Measurements from ENCODE around the gene STXBP6. TPM values are rescaled to one million over a fixed set of nuclear protein-coding genes. Genes with fewer than 3 reads are reported as not detected.

The STXBP6 gene
- total RNA-seq, 1 donor from 2014 or later, result 4.9 TPM

DNA sequence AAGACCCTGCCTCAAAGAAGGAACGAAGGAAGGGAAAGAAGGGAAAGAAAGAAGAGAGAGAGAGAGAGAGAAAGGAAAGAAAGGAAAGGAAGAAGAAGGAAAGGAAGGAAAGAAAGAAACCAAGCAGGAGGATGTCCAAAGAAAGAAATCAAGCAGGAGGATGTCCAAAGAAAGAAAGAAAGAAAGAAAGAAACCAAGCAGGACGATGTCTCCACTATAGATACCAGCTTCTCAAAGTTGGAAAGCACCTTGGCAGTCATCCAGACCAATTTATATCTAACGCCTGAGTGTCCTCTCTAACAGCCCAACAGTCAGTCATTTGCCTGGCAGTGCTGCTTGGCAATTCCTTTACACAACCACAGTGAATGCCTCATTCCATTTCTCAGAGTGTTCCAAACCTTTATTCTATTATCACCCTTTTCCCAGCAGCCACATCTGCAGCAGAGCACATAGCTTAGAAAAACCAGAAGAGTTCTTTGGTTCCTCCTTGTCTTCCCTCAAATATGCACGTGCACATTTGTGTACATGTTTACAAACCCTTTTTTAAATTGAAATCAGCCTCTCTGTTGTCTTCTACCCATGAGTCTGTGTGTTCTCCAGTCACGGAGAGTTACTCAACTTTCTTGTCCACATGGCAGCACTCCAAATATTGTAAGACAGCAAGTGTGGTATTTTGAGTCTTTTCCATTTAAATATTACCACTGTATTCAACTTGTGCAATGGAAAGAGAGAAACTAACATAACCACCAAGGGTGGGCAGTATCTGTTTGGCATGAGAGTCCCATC is 138.4 kb downstream of the STXBP6 start:
- DNase-seq, result no peak

DNA sequence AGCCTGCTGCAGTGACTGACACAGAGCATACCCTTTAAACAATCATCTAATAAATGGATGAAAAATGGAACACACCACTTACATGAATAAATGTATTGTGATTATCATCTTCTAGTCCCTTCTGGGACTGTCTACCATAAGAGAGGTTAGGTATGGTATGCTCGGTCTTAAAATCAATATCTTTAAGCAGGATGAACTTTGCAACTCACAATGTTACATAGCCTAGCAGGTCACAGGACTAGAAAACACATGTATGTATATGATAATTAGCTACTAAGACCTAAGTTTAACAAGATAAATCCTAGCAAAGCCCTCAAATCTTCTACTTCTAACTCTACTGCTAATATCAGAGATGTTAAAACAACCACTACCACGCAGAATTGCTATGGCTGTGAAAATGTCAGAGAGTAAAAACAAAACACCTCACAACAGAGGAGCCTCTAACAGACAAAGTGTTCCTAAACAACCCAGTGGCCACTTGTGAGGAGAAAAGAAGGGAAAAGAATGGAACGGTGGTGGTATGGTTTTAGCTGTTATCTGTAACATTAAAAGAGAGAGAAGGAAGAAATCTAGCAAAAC is 139.4 kb downstream of the STXBP6 start:
- no peak for DNase-seq

DNA sequence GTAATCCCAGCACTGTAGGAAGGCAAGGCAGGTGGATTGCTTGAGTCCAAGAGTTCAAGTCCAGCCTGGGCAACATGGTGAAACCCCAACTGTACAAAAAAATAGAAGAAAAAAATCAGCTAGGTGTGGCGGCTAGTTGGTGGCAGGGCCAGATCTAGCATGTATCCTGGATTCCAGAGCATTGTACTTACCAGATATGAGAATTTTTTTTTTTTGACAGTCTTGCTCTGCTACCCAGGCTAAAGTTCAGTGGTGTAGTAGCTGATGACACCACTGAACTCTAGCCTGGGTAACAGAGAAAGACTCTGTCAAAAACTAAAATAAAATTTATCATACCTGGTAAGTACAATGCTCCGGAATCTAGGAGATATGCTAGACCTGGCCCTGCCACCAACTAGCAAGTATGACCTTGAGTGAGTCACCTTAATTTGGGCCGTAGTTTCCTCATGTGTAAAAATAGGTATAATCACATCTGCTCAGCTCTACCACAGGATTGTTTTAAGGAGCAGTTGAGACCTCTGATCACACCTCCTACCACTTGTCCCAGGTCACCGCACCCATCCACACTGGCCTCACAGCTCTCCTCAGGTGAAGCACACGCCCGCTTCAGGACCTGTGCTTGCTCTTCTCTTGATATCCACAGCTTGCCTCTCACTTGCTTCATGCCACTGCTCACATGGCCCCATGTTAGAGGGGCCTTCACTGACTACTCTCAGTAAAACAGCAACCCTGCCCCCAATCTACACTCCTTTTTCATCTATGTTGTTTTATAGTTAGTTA is 140.2 kb downstream of the STXBP6 start:
- no peak for DNase-seq

DNA sequence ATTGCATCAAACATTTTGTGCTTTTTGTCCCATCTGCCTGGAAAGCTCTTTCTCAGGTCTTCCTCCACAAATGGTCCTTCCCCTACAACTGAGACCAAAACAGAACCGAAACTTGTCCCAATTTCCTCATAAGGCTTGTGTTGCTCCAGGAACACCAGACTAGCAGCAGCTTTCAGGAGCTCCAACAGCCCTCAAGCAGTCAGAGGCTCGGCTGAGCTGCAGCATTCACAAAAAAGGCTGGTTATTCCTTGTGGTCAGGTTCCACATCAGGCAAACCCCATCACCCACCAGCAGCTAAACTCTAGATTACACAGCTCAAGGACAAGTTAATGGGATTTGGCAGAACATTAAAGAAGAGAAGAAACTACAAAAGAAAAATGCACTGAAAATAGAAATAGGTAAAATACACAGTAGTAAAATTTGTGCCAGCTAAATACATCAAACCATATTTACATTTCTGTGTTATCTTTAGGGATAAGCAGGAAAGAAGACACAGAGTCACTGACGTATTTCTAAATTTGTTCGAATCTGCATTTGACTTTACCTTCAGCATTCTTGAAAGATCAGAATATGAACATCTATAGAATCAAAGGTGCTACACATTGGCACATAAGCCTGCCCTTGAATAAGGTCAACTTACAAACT is 141.2 kb downstream of the STXBP6 start:
- no peak for DNase-seq

DNA sequence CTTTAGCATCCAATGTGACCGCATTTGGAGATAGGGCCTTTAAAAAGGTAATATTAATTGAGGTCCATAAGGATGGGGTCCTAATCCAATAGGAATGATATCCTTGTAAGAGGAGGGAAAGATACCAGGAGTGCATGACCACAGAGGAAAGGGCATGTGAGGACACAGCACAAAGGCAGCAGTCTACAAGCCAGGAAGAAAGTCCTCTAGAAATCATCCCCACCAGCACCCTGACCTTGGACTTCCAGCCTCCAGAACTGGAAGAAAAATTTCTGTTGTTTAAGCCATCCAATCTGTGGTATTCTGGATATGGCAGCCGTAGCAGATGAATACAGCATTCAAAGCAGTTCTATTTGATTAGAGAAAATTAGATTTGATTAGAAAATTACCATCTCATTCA is 145.4 kb downstream of the STXBP6 start:
- no peak for DNase-seq

DNA sequence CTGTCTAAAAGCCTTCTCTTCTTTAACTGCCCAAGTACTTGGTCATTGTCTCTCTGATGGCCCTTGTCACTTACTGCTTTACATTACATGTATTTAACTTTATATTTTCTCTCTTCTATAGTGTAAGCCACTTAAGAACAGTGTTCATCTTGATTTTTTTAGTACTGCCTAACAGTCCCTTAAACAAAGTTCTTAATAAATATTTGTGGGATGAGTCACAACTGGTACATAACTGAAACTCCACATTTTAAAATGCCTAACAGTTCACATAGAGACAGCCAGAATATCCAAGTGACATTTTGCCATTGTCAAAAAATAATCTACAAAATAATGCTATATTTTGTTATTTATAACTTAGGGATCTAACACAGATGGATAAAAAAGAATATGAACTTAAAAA is 146.6 kb downstream of the STXBP6 start:
- DNase-seq, result no peak

DNA sequence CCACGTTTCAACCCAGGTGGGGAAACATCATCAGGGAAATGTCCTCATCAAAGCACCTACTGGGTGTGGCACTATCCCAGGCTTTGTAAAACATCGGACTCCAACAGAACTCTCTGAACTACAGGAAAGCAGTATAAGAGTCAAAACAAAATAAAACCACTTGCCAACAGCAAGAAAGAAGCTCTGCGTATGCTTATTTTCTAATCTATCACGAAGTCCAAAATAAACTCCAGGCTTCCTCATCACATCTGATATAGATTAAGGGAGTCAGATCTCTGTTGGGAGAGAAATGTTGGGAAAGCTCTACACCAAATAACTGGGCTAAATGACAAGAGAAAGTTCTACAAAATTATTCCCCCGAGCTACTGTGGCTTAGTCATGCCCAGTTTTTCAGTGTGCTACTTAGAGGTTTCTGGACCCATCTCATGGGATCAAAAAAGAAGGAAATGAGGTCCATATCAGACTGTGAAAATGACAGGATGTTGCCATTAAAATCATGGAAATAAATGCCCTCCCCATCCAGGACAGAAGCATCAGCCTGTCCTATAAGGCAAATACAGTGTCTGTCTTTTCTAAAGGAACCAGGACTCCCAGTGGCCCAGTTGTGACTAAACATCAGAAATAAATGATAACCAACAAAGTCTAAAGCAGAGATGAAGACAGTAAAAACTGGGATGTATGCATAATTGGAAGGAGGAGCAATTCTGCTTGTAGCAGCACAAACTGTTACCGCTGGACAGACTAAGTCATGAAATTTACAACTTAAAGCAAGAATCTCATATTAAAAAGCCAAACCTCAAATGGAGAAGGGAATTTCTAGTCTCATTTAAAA is 149.5 kb downstream of the STXBP6 start:
- no peak for DNase-seq

DNA sequence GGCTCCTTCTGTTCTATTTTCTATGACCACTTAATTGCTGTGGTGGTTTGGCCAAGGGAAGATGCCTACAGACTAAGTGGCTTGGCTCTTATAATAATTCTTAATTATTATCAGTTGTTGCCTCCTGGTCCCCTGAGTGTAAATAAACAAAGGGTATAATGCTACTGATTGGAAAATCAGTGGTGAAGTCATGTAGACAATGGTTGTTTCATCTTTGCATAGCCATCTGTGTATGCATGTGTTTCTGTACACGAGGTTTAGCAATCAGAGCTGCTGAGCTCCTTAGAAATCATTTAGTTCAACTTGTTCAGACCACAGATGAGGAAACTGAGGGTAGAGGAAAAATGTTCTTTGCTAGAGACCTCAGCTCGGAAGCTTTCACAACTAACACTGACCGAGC is 152.2 kb downstream of the STXBP6 start:
- no peak for DNase-seq

DNA sequence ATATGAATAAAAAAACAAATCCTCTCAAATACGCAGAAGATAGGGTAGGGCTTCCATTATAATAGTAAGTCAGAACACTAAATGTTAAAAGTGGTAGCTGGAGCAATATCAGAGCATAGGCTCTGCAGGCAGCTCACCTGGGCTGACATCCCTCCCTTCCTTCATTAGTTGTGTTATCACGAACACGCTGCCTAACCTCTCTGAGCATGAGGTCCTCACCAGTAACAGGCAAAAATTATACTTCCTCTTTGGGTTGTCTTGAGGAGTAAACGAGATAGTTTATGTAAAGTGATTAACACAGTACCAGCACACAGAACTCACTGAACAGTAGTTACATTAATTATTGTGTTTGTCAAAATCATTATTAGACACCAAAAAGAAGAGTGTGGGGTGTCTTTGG is 154.3 kb downstream of the STXBP6 start:
- DNase-seq, result no peak

DNA sequence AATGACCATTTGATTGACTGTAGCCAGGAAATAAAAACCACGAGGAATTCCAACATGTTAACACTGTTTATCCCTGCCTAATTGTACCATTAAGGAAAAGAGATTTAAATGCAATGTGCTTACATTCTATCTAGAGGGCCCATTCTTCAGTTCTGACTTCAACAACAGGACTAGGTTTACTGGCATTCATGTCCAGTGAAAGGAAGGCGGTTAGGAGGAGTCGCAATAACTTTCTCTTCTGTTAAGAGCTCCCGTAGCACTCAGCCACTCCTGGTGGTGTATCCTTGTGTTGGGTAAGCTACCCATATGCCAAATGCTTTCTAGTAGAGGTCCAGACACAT is 154.7 kb downstream of the STXBP6 start:
- DNase-seq, result no peak

DNA sequence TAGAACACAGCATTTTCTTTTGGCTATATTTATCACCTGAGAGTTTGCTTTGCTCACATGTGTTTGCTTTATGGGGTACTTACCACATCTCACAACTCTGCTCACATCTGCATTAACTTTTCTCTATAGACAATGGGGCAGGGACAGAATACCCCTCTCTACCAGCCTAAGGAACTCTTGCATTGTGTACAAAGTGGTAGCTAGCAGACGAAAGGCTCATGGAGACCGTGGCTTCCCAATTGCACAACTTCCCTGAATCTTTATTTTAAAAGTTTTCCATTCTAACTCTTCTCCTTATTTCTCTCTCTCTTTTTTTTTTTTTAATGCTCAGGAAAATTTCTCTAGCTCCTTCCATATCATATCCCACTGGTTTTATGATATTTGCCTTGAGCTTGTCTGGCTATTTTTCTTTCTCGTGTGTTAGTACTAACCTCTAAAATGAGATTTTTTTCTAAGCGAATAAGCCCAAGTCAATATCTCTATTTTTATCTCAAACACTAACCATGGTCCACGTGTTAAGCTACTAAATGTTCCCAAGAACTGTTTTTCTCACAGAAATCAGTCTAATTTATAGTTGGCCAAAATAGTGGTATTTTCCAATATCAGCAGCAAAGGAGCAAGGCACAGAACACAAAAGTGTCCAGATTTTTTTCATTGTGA is 155.2 kb downstream of the STXBP6 start:
- no peak for DNase-seq

DNA sequence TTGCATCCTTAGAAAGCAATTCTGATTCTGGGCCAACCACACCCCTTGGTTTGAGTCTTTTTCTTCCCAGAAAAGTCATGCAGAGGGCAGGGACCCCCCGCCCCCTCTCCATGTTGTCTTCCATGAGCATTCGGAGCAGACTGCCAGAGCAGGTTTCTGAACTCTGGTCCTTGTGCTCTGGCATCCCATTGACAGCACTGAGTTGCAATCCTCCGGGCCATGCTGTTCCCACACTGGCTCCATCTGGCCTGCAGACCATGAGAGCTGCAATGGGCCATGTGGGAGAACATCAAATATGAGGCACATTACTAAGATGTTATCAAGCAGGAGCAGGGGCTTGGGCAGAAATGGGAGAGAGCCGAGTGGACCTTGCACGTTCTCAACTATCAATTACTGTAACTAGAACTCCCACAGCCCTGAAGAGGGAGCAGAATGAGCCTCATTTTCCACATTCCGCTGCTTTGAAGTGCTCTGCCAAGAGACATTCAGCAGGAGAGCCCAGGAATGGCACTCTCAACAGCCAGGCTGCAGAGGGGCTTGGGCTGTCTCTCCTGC is 157.4 kb downstream of the STXBP6 start:
- no peak for DNase-seq

DNA sequence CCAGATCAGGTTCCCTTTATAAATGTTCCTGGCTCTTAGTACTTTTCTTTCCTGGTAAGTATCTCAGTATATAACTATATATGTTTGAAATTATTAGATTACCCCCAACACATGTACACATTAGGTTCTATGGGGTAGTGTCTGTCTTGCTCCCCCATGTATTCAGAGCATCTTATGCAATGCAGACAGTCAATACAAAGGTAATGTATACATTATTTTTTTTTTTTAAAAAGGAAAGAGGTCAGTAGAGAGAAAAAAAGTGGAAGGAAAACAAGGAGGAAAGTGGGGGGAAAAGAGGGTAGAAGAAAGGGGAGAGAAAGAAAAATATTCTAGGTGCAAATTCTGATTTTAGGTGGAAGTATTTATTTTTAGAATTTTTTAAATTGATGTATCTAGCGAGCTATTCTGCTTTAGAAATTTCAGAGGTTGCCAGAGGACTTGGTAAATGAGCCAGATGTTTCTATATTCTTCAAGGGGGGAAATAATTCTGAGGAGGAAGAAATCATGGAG is 157.9 kb downstream of the STXBP6 start:
- DNase-seq, result no peak

DNA sequence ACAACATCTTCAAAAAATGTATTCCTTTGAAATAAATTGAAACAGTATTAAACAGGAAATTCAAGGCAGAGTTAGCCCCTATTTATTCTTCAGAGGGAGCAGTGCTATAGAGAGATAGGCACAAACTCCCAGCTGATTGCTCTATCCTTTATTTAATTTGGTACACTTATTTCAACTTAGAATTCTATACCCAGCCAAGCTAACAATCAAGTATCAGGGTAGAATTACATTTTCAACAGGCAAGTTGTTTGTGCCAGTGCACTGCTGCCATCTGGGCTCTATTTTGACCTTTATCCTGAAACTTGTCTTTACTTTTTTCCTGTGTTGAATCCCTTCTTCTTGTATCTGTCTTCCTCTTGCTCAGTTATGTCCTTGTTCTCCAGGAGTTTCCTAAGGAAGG is 159.2 kb downstream of the STXBP6 start:
- DNase-seq, result no peak

DNA sequence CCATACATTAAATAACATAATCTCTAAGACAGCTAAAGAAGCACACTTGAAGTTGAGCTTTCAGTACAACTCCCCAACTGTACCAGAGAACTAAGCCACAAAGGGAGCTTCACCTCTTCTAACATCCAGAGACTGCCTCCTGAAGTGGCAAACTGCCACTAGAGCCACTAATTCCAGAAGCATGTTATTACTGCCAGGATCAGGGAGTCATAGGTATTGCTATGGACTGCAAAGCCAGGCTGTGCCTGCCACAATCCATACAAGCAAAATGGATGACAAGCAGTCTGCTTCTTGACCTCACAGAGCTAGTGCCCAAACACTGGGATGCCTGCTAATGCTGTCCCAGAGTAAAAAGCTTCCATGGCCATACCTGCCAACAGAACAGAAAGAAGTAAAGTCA is 160.1 kb downstream of the STXBP6 start:
- no peak for DNase-seq

DNA sequence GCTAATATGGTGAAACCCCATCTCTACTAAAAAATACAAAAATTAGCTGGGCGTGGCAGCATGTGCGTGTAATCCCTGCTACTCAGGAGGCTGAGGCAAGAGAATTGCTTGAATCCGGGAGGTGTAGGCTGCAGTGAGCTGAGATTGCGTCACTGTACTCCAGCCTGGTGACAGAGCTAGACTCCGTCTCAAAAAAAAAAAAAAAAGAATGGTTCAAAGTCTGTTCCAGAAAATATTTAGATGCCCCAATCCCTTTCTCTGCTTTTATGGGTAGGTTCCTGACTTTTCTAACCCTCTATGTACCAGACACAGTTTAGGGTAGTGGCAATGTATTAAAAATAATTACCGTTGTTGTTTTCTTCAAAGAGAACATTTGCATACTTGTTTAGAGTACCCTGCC is 161.4 kb downstream of the STXBP6 start:
- no peak for DNase-seq

DNA sequence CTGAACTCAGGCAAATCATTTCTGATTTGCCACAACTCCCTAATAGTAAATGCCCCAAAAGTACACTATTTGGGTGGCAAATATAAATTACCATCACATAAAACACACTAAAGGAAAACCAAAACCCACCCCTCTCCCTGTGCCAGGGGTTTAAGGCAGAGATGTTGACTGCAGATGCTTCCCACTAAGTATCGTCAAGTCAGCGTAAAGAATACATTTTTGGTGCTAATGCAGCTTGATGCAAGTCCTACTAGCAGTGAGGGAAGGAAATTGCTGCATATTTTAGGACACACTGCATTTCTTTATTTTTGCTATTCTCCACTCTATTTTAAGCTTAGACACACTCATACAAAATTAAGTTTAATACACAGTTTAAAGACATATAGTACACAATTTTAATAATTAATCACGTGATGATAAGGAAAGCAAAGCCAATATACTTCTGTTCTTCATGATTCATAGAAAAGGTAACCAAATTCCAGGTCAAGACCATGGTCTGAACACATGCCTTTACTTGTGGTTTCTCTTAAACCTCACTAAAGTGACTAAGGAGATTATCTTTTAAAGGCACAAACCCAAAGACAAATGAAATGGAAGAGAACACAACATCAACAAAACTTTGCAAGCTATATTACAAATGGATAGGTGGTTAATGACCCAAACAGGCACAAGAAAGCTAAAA is 162.2 kb downstream of the STXBP6 start:
- no peak for DNase-seq

DNA sequence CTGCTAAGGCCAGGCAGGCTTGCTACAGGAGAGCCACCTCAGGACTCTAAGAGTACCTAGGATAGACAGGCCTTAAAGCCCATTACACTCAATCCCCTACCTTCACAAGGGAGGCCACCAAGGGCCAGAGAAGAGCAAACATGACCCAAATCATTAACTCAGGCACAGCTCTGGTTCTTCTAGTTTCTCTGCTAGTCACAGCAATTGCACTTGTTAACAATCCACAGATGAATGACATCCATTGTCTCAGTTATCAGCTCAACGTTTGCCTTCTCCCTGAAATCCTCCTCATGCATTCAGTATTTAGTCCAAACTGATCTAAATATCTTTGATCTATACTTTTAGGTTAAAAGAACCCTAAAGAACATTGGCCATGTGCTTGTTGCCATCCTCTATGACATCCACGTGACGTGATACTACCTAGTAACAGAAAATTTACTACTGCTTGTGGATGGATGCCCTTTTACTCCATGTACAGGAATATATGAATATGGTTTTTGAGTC is 164.5 kb downstream of the STXBP6 start:
- DNase-seq, result no peak

DNA sequence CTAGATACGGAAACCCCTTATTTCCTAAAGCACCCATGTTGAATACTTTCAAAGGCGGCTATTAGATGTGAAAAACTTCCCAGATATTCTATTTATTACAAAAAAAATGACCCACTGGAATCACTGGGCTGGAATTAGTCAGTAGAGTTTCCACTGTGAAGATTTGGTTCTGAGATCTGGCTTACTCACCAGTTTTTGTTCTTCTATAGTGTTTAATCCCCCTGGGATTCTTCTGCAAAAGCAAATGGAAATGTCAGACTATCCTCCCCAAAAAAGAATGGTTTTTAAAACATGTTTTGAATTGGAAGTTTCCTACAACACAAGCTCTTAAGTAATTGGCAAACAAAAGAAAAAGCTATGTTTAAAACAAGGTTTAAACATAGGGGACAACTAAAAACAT is 166.4 kb downstream of the STXBP6 start:
- no peak for DNase-seq

DNA sequence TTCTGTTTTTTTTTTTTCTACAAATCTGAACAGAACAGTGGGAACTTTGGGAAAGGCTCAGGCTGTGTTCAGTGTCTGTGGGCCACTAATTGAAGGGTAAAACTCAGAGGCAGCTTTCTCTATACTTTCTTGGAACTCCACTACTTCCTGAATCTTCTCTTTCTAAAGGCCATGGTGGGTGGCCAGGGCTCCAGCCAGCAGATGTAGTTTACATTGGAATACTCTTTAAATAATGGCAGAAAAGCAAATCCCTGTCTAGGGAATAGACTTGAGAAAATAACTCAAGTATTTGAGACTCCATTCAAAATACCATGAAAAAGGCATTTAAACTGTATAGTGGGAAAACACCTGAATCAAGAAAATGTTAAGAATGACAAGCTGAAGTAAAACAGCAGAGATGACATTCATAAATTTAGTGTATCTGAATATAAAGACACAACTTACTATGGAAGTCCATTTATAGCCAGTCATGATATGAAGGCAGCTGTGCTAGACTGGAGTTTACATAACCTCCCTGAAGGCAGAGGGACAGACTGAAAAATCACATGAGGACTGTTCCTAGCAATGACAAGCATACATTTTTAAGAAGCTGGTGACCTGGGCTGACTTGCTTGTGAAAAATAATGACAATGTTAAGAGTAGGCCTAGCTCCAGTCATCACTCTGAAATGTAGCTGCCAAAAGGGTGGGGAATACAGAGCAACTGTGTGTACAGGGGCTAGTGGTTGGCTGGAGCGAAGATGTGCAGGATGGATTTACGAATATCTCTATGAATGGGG is 168.6 kb downstream of the STXBP6 start:
- DNase-seq, result no peak
